ENCODE measurements around the gene DOCK1. TPM values are rescaled to one million over a fixed set of nuclear protein-coding genes. Genes with fewer than 3 reads are reported as not detected.

Gene DOCK1
- total RNA-seq, 2 donors from 2014 or later: 46.7 to 50.8 TPM

- intact Hi-C loops (cut with DNase I): no loop called here
- peak; percentile 11 for DNase-seq (ENCODE audit: low spot score)
These were observed 34.5 kb downstream of the DOCK1 start for GRCh38 chr10:126939706-126940105.

- no peak for DNase-seq (ENCODE audit: low spot score)
- intact Hi-C loops (cut with DNase I): no loop called here
These were observed 35.6 kb downstream of the DOCK1 start for GRCh38 chr10:126940670-126941310.

GRCh38 chr10:126944191-126944590 is 39.0 kb downstream of the DOCK1 start:
- intact Hi-C loops (cut with DNase I): no loop called here
- peak; percentile 47 for DNase-seq (ENCODE audit: low spot score)

GRCh38 chr10:126945351-126946030 is 40.3 kb downstream of the DOCK1 start:
- peak; percentile 57 for DNase-seq (ENCODE audit: low spot score)
- intact Hi-C loops (cut with DNase I): no loop called here

GRCh38 chr10:126946746-126947145 is 41.5 kb downstream of the DOCK1 start:
- intact Hi-C loops (cut with DNase I): no loop called here
- peak; percentile 25 for DNase-seq (ENCODE audit: low spot score)

GRCh38 chr10:126948355-126949160 is 43.3 kb downstream of the DOCK1 start:
- intact Hi-C loops (cut with DNase I): no loop called here
- peak; percentile 68 for DNase-seq (ENCODE audit: low spot score)

- peak; percentile 59 for DNase-seq (ENCODE audit: low spot score)
- intact Hi-C loops (cut with DNase I): no loop called here
These were observed 43.9 kb downstream of the DOCK1 start for GRCh38 chr10:126949161-126949503.

- peak; percentile 31 for DNase-seq (ENCODE audit: low spot score)
- intact Hi-C loops (cut with DNase I): no loop called here
These were observed 45.3 kb downstream of the DOCK1 start for GRCh38 chr10:126950401-126951105.

GRCh38 chr10:126953886-126954285 is 48.7 kb downstream of the DOCK1 start:
- no peak for DNase-seq (ENCODE audit: low spot score)

GRCh38 chr10:126955396-126955795 is 50.2 kb downstream of the DOCK1 start:
- no peak for DNase-seq (ENCODE audit: low spot score)
- intact Hi-C loops (cut with DNase I): no loop called here

More at GRCh38 chr10:126953886-126954285, 48.7 kb downstream of the DOCK1 start:
- intact Hi-C loops (cut with DNase I): no loop called here

GRCh38 chr10:126955934-126956711 is 50.9 kb downstream of the DOCK1 start:
- no peak for DNase-seq (ENCODE audit: low spot score)
- intact Hi-C loops (cut with DNase I): no loop called here

- no peak for DNase-seq (ENCODE audit: low spot score)
- intact Hi-C loops (cut with DNase I): no loop called here
These were observed 51.5 kb downstream of the DOCK1 start for GRCh38 chr10:126956712-126957108.

- intact Hi-C loops (cut with DNase I): no loop called here
These were observed 51.9 kb downstream of the DOCK1 start for GRCh38 chr10:126957111-126957510.

GRCh38 chr10:126959431-126959830 is 54.2 kb downstream of the DOCK1 start:
- no peak for DNase-seq (ENCODE audit: low spot score)
- intact Hi-C loops (cut with DNase I): no loop called here

More at GRCh38 chr10:126957111-126957510, 51.9 kb downstream of the DOCK1 start:
- DNase-seq (ENCODE audit: low spot score): no peak

- intact Hi-C loops (cut with DNase I): no loop called here
- DNase-seq (ENCODE audit: low spot score): no peak
These were observed 54.9 kb downstream of the DOCK1 start for GRCh38 chr10:126959906-126960685.

GRCh38 chr10:126963354-126963753 is 58.1 kb downstream of the DOCK1 start:
- DNase-seq (ENCODE audit: low spot score): no peak
- intact Hi-C loops (cut with DNase I): no loop called here

GRCh38 chr10:126964190-126964589 is 59.0 kb downstream of the DOCK1 start:
- intact Hi-C loops (cut with DNase I): no loop called here
- DNase-seq (ENCODE audit: low spot score): no peak

- DNase-seq (ENCODE audit: low spot score): no peak
- intact Hi-C loops (cut with DNase I): no loop called here
These were observed 61.7 kb downstream of the DOCK1 start for GRCh38 chr10:126966938-126967337.
